Endothelial cell (in vitro differentiated cells): Measurements from ENCODE around the gene LUZP2. TPM values are rescaled to one million over a fixed set of nuclear protein-coding genes. Genes with fewer than 3 reads are reported as not detected.

ENCODE experiments used
- DNase-seq: peaks from one replicate; pipeline ENCODE4 v3.0.0; 2021; ENCODE audit warnings: low spot score
- H3K27ac Mint-ChIP-seq: one replicate; pipeline ENCODE4 v1.8.0; 2021; ENCODE audit warnings: mixed read lengths, inconsistent platforms; ENCODE audit not compliant: unreplicated experiment
- H3K27me3 Mint-ChIP-seq: one replicate; pipeline ENCODE4 v1.8.0; 2021; ENCODE audit warnings: mild to moderate bottlenecking, moderate library complexity, mixed read lengths, inconsistent platforms; ENCODE audit not compliant: unreplicated experiment
- H3K36me3 Mint-ChIP-seq: one replicate; pipeline ENCODE4 v1.8.0; 2021; ENCODE audit warnings: mild to moderate bottlenecking, low read depth, mixed read lengths, inconsistent platforms; ENCODE audit not compliant: unreplicated experiment
- H3K4me1 Mint-ChIP-seq: one replicate; pipeline ENCODE4 v1.8.0; 2021; ENCODE audit warnings: mild to moderate bottlenecking, mixed read lengths, inconsistent platforms; ENCODE audit not compliant: unreplicated experiment
- H3K4me3 Mint-ChIP-seq: one replicate; pipeline ENCODE4 v1.8.0; 2021; ENCODE audit warnings: mild to moderate bottlenecking, mixed read lengths, inconsistent platforms; ENCODE audit not compliant: unreplicated experiment
- H3K9me3 Mint-ChIP-seq: one replicate; pipeline ENCODE4 v1.8.0; 2021; ENCODE audit warnings: mixed read lengths, inconsistent platforms; ENCODE audit not compliant: unreplicated experiment
- CTCF ChIP-seq: fragments of 200-600 bp; sonication (generic); IDR thresholded peaks from one replicate; pipeline ENCODE4 v1.5.0; 2021; ENCODE audit warnings: antibody characterized with exemption; ENCODE audit not compliant: unreplicated experiment
- total RNA-seq: library from RNA; stranded (reverse); fragmentation: NEBNext Ultra II Directional; extraction: Animal tissue kit (Norgen Biotek cat#: 25700); gene quantifications from one replicate; pipeline ENCODE4 v1.2.1, GENCODE V29; 2021; ENCODE audit not compliant: unreplicated experiment

Gene LUZP2
- total RNA-seq, 1 donor from 2014 or later = 0.10 TPM

GRCh38 chr11:24819863-24820434, 323.1 kb downstream of the LUZP2 start:
- Mint-ChIP-seq H3K36me3 (no peaks in the 10 kb centered on the region), H3K4me3 (no peak overlapping the region), H3K9me3 (no peaks in the 10 kb centered on the region), H3K27ac (no peak overlapping the region), H3K4me1 (no peaks in the 10 kb centered on the region), H3K27me3 (no peaks in the 10 kb centered on the region)
- no peak for DNase-seq
- TF ChIP-seq CTCF = no peak

- H3K4me3 Mint-ChIP-seq = no peak overlapping the region
- no peaks in the 10 kb centered on the region for H3K9me3 Mint-ChIP-seq
- H3K4me1 Mint-ChIP-seq = no peaks in the 10 kb centered on the region
- TF ChIP-seq CTCF = no peak
- no peaks in the 10 kb centered on the region for H3K36me3 Mint-ChIP-seq
- DNase-seq = no peak
- H3K27me3 Mint-ChIP-seq = no peaks in the 10 kb centered on the region
- H3K27ac Mint-ChIP-seq = no peak overlapping the region
These were observed 323.7 kb downstream of the LUZP2 start for GRCh38 chr11:24820541-24820940.

- H3K36me3 Mint-ChIP-seq = no peaks in the 10 kb centered on the region
- TF ChIP-seq CTCF = no peak
- DNase-seq = no peak
- H3K27me3 Mint-ChIP-seq = no peaks in the 10 kb centered on the region
- H3K27ac Mint-ChIP-seq = no peak overlapping the region
- H3K4me3 Mint-ChIP-seq = no peak overlapping the region
- H3K4me1 Mint-ChIP-seq = peaks cover 26% of the 10 kb centered on the region
- H3K9me3 Mint-ChIP-seq = no peaks in the 10 kb centered on the region
These were observed 332.2 kb downstream of the LUZP2 start for GRCh38 chr11:24828938-24829605.

- DNase-seq = no peak
- H3K4me1 Mint-ChIP-seq = peaks cover 23% of the 10 kb centered on the region
- H3K9me3 Mint-ChIP-seq = no peaks in the 10 kb centered on the region
- H3K27me3 Mint-ChIP-seq = no peaks in the 10 kb centered on the region
- TF ChIP-seq CTCF = no peak
- H3K36me3 Mint-ChIP-seq = no peaks in the 10 kb centered on the region
- H3K4me3 Mint-ChIP-seq = no peak overlapping the region
- H3K27ac Mint-ChIP-seq = peak overlapping the region; percentile 94
These were observed 336.7 kb downstream of the LUZP2 start for GRCh38 chr11:24833573-24833972.

GRCh38 chr11:24837112-24837511, 340.3 kb downstream of the LUZP2 start:
- Mint-ChIP-seq H3K36me3 (no peaks in the 10 kb centered on the region), H3K4me3 (no peak overlapping the region), H3K27ac (no peak overlapping the region), H3K27me3 (no peaks in the 10 kb centered on the region), H3K9me3 (no peaks in the 10 kb centered on the region), H3K4me1 (peaks cover 11% of the 10 kb centered on the region)
- TF ChIP-seq CTCF = no peak
- DNase-seq = no peak
